NCI-H2171 (cell line): ENCODE results near the gene HTRA2.

ENCODE experiments used
- DNase-seq: peaks from one replicate; lab custom pipeline; 2025; lab: John Stamatoyannopoulos, UW

The HTRA2 gene

DNA sequence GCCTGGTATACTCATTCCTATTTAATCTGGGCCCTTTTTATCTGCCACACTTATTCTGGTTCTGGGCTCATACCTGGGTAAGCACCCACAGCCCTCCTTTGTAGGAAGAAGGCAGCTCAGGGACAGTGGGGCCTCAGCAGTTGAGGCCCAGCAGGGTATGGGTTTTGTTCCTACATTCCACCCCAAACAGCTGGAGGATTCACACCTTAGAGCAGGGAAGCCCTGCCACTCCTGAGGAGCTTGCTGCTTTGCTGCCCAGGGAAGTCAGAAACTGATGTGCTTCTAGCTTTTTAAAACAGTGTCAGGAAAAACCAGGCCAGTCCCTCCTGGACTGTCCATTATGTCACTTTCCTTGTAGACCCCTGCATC is 29.2 kb upstream of the HTRA2 start:
- DNase-seq, result no peak

DNA sequence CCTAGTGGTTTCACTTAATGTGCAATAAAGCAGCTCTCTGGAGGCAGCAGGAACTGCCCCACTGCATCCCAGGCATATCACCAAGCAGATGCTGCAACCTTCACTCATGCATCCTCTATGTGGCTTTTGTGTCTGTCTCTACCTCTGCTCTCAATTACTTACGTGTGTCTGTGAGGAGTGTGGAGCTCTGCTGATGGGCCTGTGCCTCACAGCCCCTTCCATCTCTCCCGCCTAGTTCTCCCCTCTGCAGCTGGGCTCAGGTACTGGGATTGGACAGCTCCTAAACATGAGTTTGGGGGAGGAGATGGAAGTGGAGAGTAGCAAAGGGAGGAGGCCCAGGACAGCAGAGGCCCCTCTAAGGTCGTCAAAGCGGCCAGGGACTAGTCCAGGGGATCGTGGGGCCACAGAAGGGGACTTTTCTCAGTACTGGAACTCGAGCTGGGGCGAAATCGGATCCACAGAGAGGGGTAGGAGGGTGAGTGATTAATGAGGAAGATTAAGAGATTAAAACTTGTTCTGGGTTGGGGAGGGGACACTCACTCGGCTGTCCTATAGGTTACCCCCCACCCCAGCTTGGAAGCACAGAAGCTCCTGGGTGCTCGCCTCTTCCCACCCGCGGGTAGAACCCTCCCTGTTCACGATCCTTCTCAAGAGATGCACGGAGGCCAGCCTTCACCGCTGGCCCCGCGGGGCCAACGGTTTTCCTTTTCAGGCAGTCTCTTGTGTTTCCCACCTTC is 28.2 kb upstream of the HTRA2 start:
- DNase-seq, result no peak

DNA sequence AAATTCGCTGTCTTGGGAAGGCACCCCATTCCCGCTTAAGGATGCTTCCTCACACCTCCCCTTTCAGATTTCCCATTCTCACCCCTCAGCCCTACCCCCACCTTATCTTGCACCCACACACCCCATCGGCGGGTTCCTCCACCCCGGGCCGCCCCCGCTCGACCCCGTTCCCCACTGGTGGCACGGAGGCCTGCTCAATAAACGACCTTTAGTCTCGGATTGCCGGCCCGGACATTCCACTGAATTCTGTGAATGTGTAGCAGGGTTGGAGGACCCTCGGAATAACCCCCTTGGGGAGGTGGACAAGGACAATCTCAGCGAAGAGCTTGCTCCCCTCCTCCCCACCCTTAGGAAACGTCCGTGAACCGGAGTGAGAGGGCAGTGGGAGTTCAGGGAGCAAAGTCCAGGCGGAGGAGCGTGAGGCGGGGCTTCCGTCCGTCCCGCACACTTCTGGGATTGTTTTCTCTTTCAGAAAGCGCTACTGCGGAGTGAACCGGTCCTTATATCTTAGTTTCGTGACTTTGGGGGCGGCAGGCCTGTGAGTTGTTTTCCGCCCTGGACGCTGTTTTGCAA is 27.5 kb upstream of the HTRA2 start:
- DNase-seq, result no peak

DNA sequence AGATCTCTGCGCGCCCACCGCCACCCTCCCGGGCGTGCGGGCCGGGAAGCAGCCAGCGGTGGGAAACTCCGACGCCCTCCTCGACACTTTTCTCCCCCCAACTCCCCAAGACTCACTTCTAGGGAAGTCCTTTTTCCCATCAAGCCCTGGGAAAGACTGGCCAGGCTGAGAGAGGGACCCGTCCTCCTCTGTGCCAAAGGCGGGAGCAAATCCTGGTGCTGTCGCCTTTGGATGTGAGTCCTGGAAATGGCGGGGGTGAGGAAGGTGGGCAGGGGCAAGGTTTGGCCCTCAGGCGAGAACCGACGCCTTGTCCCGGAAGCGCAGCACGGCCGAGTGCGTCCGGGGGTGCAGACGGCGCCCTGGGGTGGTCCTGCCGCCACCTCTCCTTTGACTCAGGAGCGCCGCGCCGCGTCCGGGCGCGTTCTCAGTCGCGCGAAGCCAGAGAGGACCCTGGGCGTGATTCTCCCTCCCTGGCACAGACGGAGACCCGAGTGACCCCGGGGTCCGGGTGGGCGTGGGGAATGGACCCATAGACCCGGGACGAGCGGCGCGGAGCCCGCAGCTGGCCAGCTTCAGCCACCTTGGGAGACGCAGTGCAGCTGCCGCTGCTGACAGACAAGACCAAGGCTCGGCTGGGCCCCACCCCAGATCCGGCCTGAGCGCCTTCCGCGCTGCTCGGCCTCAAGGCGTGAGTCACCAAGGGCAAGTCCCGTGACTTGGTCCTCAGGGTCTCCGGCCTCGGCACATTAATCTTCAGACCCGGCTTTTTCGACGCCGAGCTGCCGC is 26.8 kb upstream of the HTRA2 start:
- DNase-seq, result no peak

DNA sequence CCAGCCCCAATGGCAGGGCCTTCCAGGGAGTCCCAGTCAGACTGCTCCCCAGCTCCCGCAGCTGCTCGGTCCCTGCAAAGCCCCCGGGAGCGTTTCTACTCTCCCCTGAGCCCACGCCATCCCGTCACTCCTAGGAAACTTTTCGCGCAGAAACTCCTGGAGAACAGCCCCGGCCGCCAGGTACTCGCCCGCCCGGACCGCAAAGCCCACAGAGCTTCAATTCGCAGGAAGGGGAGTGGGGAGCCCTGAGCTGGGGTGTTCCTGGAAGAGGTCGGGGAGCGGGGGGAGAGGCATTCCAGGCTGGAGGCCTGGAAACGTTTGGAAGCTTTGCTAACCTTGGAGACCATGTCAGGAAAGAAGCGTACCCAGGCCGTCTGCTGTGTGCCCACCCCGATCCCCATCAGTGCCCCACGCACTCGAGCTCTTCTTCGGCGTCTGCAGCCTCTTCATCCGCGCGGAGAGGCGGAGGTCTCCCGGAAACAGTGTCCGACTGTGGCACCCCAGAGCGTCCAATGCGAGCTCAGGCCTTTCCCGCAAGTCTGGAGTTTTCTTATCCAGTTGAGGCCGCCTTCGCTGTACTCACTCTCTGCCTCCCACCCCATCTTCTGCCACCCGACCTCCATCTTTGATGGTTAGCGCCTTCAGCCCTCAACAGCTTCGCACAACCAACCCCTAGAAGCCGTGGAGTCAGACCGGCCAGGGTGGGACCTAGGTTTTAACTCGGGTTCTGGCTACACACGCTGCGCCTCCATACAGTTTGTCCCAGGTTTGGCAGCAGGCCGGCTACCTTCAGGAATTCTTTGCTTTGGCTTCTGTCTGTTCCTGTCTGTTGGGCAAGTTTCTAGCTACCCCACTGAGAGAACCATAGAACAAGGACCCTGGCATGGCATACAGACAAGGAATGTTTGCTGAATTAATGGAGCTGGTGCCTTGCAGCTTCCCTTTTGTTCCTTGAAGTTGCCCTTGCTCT is 25.9 kb upstream of the HTRA2 start:
- no peak for DNase-seq

DNA sequence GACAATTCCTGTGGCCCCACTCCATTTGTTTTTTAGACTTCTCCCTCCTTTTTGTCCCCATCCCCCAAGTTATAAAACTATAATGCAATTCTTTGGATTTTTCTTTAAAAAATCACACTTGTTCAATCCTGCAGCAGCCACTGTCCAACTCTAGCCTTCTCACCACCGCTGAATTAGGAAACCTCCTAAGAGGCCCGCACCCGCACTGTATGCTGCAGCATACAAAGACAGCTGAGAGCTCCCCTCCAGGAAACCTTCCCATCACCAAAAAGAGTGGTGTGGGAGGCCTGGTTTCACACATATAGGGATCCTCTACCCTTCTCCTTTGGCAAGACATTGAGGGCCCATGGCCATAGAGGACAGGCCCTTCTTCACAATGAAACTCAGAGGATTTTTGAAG is 25.1 kb upstream of the HTRA2 start:
- no peak for DNase-seq

DNA sequence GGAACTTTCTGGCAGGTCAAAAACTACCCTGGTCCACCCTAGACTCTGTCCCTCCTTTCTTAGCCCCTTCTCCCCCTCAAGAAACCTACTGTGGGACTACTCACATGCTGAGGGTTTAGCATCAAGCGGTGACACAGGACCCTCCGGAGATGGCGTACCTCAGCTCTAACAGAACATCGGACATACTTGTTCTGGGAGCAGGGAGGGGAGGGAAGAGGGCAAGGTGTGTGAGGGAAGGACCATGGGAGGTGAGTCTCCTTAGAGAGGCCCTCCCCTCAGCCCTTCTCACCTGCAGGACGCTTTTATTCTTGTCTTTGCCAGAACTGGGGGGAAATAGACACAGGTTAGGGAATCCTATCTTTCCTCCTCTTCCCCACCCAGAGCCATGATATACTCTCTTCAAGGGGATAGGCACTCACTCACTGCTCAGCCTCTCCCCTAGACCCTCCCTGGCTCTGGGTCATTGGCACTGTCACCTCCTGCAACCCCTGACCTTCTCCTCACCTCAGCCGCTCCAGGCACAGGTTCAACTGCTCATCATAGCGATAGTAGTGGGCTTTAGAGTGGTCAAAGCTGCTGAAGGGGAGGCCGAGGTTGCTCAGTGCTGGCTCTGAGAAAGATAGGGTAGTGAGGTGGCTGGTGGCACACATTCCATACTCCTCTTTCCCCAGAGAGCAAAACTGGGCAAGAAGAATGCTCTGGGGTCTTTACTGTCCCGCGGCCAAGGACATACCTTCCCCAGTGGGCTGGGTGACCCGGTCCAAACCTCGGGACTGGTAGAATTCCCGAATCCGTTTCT is 24.1 kb upstream of the HTRA2 start:
- no peak for DNase-seq

DNA sequence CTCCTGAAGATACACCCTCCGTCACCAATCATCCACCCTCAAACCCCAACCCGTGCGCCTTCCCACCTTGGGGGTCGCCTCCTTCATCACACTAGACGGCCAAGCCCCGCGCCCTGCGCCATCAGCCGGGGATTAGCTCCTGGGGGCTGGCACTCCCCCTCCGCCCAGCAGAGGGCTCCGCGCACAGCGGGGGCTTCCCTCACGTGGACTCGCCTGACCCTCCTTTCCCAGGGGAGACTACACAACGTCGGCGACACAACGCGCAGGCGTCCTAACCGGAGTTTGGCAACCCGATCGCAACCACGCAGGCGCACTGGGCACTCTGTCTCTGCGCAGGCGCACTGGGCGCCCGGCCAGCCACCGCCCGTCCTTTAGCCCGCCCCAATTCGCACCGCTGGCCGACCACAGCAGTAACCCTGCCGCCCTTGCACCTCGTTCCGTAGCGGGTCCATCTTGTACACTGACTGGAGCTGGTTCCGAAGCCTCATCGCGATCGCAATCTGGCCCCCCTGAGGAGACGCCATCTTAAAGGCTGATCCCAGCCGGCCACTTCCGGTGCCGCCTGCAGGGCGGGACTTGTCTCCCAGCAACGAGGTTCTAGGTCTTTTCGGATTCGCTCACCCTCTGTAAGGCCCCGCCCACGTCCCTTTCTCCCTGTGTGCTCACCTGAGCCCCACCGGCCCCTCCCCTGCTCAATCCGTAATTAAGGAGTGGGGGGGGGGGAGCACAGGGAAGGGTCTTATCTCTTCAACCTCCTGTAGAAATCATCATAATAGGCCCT is 22.4 kb upstream of the HTRA2 start, which contains the start of gene PCGF1:
PCGF1 (minus strand) TSS at position 551 of the 781 bp plus-strand sequence; CDS start at position 524, 27 bp downstream.
- DNase-seq, result peak; percentile 98

DNA sequence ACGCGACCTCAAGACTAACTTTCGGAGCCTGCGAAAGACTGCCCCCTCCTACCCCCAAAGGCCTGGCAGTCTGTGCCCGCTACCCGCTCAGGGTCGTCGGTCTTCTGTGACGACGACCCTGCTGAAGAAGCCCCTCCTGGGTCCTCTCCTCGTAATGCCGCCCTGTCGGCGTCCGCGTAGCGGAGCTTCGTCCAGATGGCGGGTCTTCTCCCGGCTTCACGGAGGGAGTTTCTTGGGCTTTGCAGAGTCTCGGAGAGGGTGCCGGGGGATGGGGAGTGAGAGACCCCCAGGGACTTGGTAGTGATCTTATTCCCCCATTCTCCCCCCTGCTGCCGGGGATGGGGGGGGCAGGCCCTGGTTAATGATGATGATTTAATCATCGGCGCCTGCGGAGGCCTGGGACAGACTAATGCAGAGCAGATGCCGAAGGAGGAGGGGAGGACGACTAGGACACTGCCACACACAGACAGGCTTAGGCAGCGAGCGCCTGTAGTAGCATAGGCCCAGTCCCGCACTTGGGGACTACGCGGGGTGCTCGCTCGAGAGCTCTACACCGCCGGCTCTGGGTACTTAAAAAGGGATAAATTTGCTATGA is 21.7 kb upstream of the HTRA2 start:
- DNase-seq, result peak; percentile 78

DNA sequence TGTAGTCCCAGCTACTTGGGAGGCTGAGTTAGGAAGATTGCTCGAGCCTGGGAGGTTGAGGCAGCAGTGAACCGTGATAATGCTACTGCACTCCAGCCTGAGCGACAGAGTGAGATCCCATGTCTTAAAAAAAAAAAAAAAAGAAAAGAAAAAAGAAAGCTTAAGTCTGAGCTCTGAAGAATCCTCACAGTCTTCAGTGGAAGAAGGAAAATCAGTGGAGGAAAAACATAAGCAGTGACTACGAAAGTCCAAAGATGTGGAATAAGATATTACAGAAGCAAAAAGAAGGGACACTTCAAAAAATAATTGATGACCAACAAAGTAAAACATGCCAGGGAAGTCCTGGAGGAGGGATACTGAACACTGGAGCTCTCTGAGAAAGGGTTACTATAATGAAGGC is 19.5 kb upstream of the HTRA2 start:
- no peak for DNase-seq

DNA sequence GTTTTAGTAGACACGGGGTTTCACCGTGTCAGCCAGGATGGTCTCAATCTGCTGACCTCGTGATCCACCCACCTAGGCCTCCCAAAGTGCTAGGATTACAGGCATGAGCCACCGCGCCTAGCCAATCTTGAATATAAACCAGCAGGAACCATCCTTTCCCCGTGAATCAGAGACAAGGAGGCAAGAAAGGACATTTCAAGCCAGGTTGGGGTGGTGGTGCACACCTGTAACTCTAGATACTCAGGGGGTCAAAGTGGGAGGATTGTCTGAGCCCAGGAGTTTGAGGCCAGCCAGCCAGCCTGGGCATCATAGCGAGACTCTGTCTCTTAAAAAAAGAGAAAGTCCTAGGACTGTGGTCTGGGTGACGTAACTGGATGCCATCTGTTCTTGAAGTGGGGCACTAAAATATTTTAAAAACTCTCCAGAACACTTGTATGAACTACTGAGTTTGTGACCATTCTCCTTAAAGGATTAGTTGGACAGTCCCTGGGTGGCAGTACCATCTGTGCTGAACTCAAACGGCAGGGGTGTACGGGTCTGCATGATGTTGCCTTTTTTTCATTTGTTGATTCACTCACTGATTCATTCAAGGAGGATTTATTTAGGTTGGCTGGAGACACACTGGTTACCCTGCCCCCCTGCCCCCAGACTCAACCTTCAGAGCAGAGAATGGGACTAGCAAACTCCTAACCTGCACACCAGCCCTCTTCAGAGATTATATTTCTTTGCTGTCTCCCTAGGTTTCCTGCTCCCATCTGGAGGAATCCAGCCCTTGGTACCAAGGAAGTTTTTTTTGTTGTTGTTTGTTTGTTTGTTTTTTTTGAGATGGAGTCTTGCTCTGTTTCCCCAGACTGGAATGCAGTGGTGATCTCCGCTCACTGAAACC is 18.4 kb upstream of the HTRA2 start:
- no peak for DNase-seq

DNA sequence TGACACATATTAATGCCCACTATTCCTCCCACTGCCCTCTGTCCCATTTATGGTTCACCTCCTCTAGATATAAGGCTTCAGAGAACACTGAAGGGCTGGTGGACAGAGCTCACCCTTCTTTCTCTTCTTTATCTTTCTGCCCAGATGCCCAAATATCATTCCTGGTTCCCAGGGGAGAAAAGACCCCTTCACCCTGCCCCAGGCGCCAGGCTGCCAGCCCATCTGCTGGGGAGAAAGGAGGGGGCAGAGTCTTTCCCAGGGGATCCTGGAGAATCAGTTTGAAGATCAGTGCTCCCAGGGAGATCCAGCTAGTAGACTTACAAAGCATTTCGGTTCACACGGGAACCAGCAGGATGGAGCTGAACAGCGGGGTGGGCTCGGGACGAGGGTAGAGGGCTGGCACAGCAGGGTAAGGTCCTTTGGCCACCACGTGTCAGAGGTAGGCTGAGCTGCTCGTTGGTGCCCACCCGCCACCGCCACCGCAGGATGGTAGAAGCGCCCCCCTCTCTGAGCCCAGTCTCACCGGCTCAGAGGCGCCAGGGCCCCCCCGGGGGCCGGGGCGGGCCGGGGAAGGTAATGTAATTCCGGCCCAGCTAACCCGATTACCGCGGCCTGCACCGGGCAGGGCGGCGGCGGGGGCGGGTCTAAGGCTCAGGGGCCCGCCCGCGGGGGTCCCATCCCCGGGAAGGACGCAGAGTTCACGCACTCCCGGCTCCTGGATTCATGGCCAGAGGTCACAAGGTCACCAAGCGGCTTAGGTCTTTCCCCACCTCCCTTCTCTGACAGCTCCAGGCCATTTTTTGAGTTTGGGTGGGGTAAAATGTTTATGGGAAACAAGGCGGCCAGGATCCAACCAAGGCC is 16.8 kb upstream of the HTRA2 start:
- no peak for DNase-seq

DNA sequence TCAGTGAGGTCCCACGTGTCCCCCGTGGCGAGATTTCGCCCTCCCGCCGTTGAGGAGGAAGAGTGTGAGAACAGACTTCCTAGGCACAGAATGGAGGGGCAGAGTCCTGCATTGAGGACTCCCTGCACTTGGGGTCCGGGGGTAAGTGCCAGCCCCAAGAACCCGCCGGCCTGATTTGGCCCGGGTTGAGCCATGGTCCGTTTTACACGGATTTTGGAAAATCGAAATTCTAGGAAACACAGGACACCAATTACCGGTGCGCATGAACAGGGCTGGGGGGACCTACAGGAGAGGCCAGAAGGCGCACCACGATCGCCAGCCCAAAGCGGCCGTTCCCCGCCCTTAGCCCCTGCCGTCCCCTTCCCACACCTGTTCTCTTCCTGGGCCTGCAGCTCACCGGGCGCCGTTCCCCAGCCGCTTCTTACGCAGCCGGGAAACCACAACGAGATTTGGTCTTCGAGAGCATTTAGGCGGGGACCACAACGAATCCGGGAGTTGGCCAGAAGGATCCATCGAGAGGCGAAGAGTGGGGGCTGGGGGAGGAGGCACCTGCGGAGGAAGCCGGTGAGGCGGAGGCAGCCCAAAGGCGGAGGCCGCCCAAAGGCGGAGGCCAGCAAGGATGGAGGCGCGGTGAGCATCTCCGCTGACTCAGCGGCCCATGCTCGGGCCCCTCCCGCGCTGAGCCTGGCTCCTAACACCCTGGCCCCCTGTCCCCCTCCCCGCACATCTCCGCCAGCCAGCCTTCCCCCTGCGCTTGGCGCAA is 15.9 kb upstream of the HTRA2 start:
- DNase-seq, result no peak

DNA sequence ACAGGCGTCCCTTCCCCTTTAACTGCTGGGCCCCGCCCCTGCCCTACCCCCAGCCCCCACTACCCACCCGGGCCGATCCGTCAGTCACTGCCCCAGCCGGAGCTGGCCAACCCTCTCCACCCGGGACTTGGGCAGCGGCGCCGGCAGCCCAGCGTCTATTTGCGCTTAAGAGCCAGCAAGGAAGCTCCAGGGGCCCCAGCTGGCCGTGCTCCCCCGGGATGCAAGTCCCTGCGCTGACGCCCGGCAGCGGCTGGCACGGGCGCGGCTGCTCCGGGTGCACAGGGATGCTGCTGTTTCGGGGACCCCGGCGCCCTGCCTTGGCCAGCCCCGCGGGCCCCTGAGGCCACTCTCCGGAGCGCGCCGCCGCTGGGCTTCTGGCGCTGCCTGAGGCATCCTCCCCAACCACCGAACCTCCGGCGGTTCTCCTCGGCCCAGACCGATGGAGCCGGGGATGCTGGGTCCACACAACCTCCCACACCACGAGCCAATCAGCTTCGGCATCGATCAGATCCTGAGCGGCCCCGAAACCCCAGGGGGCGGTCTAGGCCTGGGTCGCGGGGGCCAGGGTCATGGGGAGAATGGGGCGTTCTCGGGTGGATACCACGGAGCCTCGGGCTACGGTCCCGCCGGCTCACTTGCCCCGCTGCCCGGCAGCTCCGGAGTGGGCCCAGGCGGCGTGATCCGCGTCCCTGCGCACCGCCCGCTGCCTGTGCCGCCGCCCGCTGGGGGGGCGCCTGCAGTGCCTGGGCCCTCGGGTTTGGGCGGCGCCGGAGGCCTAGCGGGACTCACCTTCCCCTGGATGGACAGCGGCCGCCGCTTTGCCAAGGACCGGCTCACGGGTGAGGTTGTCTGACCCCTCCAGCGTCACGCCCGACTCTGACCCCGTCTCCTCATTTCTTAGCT is 15.1 kb upstream of the HTRA2 start, which contains the start of gene TLX2:
TLX2 (plus strand) TSS at position 83 of the 903 bp plus-strand sequence; CDS start at position 440, 357 bp downstream.
- peak; percentile 41 for DNase-seq

DNA sequence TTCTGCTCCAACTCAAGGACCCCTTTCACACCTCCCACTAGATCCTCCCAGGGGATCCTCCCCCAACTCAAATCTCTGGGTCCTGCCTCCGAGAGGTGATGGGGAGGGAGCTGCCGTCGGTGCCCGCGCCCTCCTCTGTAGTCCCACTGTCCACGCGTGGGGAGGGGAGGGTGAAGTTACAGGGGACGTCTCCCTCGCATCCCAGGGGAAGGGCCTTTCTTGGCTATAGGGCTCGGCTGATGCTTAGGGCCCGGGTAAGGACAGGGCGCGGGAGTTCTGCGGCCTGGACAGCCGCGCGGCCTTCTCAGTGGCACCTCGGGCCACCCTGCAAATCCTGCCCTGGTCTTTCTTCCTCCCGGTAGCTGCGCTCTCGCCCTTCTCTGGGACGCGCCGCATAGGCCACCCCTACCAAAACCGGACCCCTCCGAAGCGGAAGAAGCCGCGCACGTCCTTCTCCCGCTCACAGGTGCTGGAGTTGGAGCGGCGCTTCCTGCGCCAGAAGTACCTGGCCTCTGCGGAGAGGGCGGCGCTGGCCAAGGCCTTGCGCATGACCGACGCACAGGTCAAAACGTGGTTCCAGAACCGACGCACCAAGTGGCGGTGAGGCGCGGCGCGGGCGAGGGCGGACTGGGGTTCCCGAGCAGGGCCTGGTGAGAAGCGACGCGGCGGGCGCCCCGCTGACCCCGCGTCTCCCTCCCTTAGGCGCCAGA is 14.3 kb upstream of the HTRA2 start:
- DNase-seq, result no peak
